Trophoblast cell (in vitro differentiated cells and primary cell): ENCODE data around the gene ANKRD39.

Experiments
- DNase-seq, 2 donors: peaks; one replicate each; pipeline ENCODE4 v3.0.0-alpha.2; 2016
- H2AFZ ChIP-seq: 2 replicates; pipeline ENCODE4 v1.6.1; 2013; ENCODE audit warnings: low read length, moderate library complexity, mild to moderate bottlenecking; ENCODE audit not compliant: insufficient read depth, poor library complexity
- H2AK5ac ChIP-seq: 2 replicates; pipeline ENCODE4 v1.6.1; 2013; ENCODE audit warnings: mild to moderate bottlenecking, low read length
- H2BK120ac ChIP-seq: 2 replicates; pipeline ENCODE4 v1.6.1; 2013; ENCODE audit warnings: low read length, mild to moderate bottlenecking, moderate library complexity; ENCODE audit not compliant: insufficient read depth, poor library complexity
- H2BK12ac ChIP-seq: 2 replicates; pipeline ENCODE4 v1.6.1; 2013; ENCODE audit warnings: mild to moderate bottlenecking, low read length, moderate library complexity
- H2BK5ac ChIP-seq: 2 replicates; pipeline ENCODE4 v1.6.1; 2013; ENCODE audit warnings: low read length, low read depth, moderate library complexity, mild to moderate bottlenecking; ENCODE audit not compliant: poor library complexity
- H3K14ac ChIP-seq: 2 replicates; pipeline ENCODE4 v1.6.1; 2013; ENCODE audit warnings: mild to moderate bottlenecking, low read length
- H3K18ac ChIP-seq: 2 replicates; pipeline ENCODE4 v1.6.1; 2013; ENCODE audit warnings: mild to moderate bottlenecking, low read length
- H3K23ac ChIP-seq: 2 replicates; pipeline ENCODE4 v1.6.1; 2013; ENCODE audit warnings: low read length
- H3K27ac ChIP-seq: 2 replicates; pipeline ENCODE4 v1.5.1; 2013; ENCODE audit warnings: low read depth, mild to moderate bottlenecking, inconsistent platforms, low read length, moderate library complexity
- H3K27me3 ChIP-seq: 2 replicates; pipeline ENCODE4 v1.6.1; 2013; ENCODE audit warnings: inconsistent platforms, mild to moderate bottlenecking, low read length, moderate library complexity; ENCODE audit not compliant: insufficient read depth
- H3K36me3 ChIP-seq, 2 experiments: 1 replicate in 1 of 2; 2 replicates in 1 of 2; pipeline ENCODE4 v1.6.1; 2013; ENCODE audit warnings: low read length in 2 of 2, mild to moderate bottlenecking in 2 of 2, moderate library complexity in 1 of 2; ENCODE audit not compliant: insufficient read depth in 2 of 2, control insufficient read depth in 1 of 2
- H3K4ac ChIP-seq: 2 replicates; pipeline ENCODE4 v1.6.1; 2013; ENCODE audit warnings: low read depth, mild to moderate bottlenecking, low read length, moderate library complexity
- H3K4me1 ChIP-seq, 2 experiments: 1 replicate in 1 of 2; 2 replicates in 1 of 2; pipeline ENCODE4 v1.6.1; 2013; ENCODE audit warnings: low read length in 2 of 2, mild to moderate bottlenecking in 2 of 2, moderate library complexity in 1 of 2; ENCODE audit not compliant: insufficient read depth in 2 of 2, control insufficient read depth in 1 of 2
- H3K4me2 ChIP-seq: 2 replicates; pipeline ENCODE4 v1.6.1; 2013; ENCODE audit warnings: inconsistent platforms, mild to moderate bottlenecking, low read length, moderate library complexity
- H3K4me3 ChIP-seq: 2 replicates; pipeline ENCODE4 v1.5.1; 2013; ENCODE audit warnings: mild to moderate bottlenecking, low read depth, low read length, inconsistent platforms
- H3K79me1 ChIP-seq: one replicate; pipeline ENCODE4 v1.6.1; 2013; ENCODE audit warnings: low read length
- H3K79me2 ChIP-seq: 2 replicates; pipeline ENCODE4 v1.6.1; 2013; ENCODE audit warnings: low read length, mild to moderate bottlenecking; ENCODE audit not compliant: control insufficient read depth, insufficient read depth, poor library complexity
- H3K9ac ChIP-seq: 2 replicates; pipeline ENCODE4 v1.6.1; 2013; ENCODE audit warnings: mild to moderate bottlenecking, low read length
- H3K9me3 ChIP-seq: 2 replicates; pipeline ENCODE4 v1.6.1; 2013; ENCODE audit warnings: low read depth, mild to moderate bottlenecking, control low read depth, inconsistent platforms, low read length; ENCODE audit not compliant: insufficient read depth
- H4K12ac ChIP-seq: 2 replicates; pipeline ENCODE4 v1.6.1; 2013; ENCODE audit warnings: low read depth, mild to moderate bottlenecking, low read length, moderate library complexity
- H4K8ac ChIP-seq: 2 replicates; pipeline ENCODE4 v1.6.1; 2013; ENCODE audit warnings: low read depth, mild to moderate bottlenecking, low read length, moderate library complexity
- H4K91ac ChIP-seq: one replicate; pipeline ENCODE4 v1.6.1; 2013; ENCODE audit warnings: low read depth, mild to moderate bottlenecking, low read length, moderate library complexity
- WGBS: extraction: QIAGEN DNeasy Blood & Tissue Kit; methylation state at CpG from one replicate; pipeline ENCODE4 v1.1.7; 2013; ENCODE audit warnings: missing lambda C conversion rate; ENCODE audit not compliant: insufficient read length, insufficient coverage; ENCODE audit errors: extremely low coverage; 5-methylcytosine and 5-hydroxymethylcytosine counted together

ANKRD39 gene

DNA sequence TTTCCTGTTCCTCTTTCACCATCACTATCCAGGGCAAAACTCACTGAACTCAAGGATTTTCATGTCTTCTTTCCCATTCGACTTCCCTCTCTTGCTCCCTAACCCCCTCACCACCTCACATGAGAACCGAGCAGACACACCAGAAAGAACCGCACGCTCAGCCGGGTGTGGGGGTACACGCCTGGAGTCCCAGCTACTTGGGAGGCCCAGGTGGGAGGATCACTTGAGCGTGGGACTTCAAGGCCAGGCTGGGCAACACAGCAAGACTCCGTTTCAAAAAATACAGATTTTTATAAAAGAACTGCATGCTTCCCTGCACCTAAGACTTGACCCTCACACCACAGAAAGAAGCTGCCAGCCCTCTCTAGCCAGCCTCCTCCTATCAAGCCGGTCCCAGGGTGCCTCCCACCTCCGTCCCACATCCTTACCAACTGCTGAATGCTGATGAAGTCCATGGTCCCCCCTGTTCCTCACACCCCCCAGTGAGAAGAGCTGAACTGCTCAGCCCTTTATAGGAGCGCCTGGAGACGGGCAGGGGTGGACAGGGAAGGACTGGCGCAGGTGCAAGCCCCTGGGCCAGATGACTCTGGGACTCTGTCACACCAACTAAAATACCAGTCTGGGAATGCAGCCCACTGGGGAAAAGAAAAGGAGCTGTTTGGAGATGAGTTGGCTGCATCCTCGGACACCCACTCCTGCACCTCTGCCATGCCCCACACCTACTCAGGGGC lies 14.1 kb downstream of the ANKRD39 start, which contains the start of gene ANKRD23:
ANKRD23 (minus strand) TSS at position 484 of the 731 bp plus-strand sequence; CDS start at position 455, 29 bp downstream.
- Histone ChIP-seq H3K9me3 (no peaks in the 10 kb centered on the region), H4K12ac (no peak within 1 kb of the TSS), H2AFZ (no peak within 1 kb of the TSS), H3K23ac (no peak within 1 kb of the TSS), H3K9ac (no peak within 1 kb of the TSS), H3K79me2 (no peaks in the 10 kb centered on the region), H3K27ac (no peak within 1 kb of the TSS), H3K4me3 (no peak within 1 kb of the TSS), H2BK5ac (no peak within 1 kb of the TSS), H3K4me2 (no peak within 1 kb of the TSS), H2BK12ac (no peak within 1 kb of the TSS), H3K18ac (no peak within 1 kb of the TSS), H3K4ac (no peak within 1 kb of the TSS), H4K8ac (no peak within 1 kb of the TSS), H3K36me3 (peaks cover 2 to 15% of the 10 kb centered on the region in 2 experiments), H3K4me1 (peaks cover 4 to 9% of the 10 kb centered on the region in 2 experiments), H3K27me3 (no peaks in the 10 kb centered on the region), H2AK5ac (no peak within 1 kb of the TSS), H3K79me1 (no peaks in the 10 kb centered on the region), H3K14ac (no peak within 1 kb of the TSS), H4K91ac (no peak within 1 kb of the TSS), H2BK120ac (no peak within 1 kb of the TSS)
- DNase-seq = no peak
- WGBS = no CpG with 5 or more reads among the region's 14 CpGs

DNA sequence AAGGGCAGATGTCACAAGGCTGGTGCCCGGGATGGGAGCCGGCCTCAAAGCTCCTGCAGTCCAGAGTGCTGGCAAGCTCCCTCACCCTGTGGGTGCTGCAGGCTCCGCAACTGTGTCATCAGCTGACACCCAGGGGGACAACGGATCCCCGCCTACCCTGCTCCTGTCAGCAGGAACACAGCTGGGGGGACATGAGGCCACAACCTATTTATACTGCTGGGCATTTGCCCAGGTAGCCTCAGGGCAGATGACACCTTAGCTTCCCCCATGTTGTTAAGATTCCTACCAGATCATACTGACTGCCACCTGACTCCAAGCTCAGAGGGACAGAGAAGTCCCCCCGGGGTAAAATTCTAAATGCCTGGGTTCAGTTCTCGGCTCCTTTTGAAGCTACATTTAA lies 15.2 kb downstream of the ANKRD39 start:
- H3K36me3 ChIP-seq = peaks cover 2 to 15% of the 10 kb centered on the region in 2 experiments
- H3K79me2 ChIP-seq = no peaks in the 10 kb centered on the region
- H3K23ac ChIP-seq = no peak overlapping the region
- no peak overlapping the region for H2BK120ac ChIP-seq
- no peak overlapping the region for H3K4me2 ChIP-seq
- no peak overlapping the region for H2AFZ ChIP-seq
- H3K4me1 ChIP-seq = peaks cover 10 to 13% of the 10 kb centered on the region in 2 experiments
- H3K9me3 ChIP-seq = no peaks in the 10 kb centered on the region
- H4K91ac ChIP-seq = no peak overlapping the region
- H3K18ac ChIP-seq = no peak overlapping the region
- no peak overlapping the region for H3K14ac ChIP-seq
- H4K12ac ChIP-seq = no peak overlapping the region
- H2BK5ac ChIP-seq = no peak overlapping the region
- peaks cover 3% of the 10 kb centered on the region for H3K79me1 ChIP-seq
- H3K27me3 ChIP-seq = no peaks in the 10 kb centered on the region
- H3K4ac ChIP-seq = no peak overlapping the region
- no peak overlapping the region for H2AK5ac ChIP-seq
- no peak overlapping the region for H2BK12ac ChIP-seq
- no peak overlapping the region for H3K4me3 ChIP-seq
- H3K27ac ChIP-seq = no peak overlapping the region
- DNase-seq = peak; percentile 37 to 46
- no peak overlapping the region for H3K9ac ChIP-seq
- no CpG with 5 or more reads among the region's 7 CpGs for WGBS
- H4K8ac ChIP-seq = no peak overlapping the region

DNA sequence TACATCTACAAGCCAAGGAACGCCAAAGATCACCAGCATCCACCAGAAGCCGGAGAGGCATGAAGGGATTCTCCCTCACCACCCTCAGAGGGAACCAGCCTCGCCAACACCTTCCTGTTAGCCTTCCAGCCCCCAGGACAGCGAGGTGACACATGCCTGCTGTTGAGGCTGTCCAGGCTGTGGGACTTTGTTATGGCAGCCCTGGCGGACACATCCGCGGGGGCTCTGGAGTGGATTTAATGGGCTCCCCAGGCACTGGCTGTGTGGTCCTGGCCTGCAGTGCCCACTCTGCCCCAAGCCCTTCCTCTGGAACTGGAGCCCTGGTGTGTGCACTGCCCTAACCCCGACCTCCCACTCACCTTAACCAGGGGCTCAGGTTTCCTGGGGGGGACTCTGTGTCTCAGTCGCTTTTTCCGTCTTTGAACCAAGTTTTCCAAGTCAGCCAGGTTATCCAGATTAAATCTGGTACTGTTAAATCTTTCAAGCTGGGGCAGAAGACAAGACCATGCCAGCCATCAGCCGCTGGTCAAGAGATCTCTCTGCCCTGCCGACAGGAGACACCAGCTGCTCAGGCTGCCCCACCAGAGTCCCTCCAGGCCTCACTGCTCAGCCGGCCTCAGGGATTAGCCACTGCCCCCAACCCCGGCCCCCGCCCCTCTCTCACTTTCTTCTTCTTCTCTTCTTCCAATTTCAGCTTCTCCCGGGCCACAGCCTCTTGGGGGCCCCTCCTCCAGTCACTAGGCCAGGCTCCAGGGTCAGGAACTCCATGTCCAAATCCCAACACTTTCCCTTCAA lies 15.9 kb downstream of the ANKRD39 start:
- no peak overlapping the region for H2BK12ac ChIP-seq
- no peak overlapping the region for H2AK5ac ChIP-seq
- no CpG with 5 or more reads among the region's 16 CpGs for WGBS
- H3K4me2 ChIP-seq = no peak overlapping the region
- no peak overlapping the region for H4K8ac ChIP-seq
- H2BK5ac ChIP-seq = no peak overlapping the region
- H3K4ac ChIP-seq = no peak overlapping the region
- peaks cover 2 to 15% of the 10 kb centered on the region in 2 experiments for H3K36me3 ChIP-seq
- H4K91ac ChIP-seq = no peak overlapping the region
- no peak overlapping the region for H2AFZ ChIP-seq
- DNase-seq = no peak
- peaks cover 4% of the 10 kb centered on the region for H3K79me1 ChIP-seq
- H3K18ac ChIP-seq = no peak overlapping the region
- no peak overlapping the region for H3K14ac ChIP-seq
- no peak overlapping the region for H3K4me3 ChIP-seq
- no peak overlapping the region for H3K27ac ChIP-seq
- H3K9ac ChIP-seq = no peak overlapping the region
- H2BK120ac ChIP-seq = no peak overlapping the region
- no peaks in the 10 kb centered on the region for H3K79me2 ChIP-seq
- H3K27me3 ChIP-seq = no peaks in the 10 kb centered on the region
- H3K4me1 ChIP-seq = peaks cover 12 to 15% of the 10 kb centered on the region in 2 experiments
- H3K23ac ChIP-seq = no peak overlapping the region
- H3K9me3 ChIP-seq = no peaks in the 10 kb centered on the region
- H4K12ac ChIP-seq = no peak overlapping the region

DNA sequence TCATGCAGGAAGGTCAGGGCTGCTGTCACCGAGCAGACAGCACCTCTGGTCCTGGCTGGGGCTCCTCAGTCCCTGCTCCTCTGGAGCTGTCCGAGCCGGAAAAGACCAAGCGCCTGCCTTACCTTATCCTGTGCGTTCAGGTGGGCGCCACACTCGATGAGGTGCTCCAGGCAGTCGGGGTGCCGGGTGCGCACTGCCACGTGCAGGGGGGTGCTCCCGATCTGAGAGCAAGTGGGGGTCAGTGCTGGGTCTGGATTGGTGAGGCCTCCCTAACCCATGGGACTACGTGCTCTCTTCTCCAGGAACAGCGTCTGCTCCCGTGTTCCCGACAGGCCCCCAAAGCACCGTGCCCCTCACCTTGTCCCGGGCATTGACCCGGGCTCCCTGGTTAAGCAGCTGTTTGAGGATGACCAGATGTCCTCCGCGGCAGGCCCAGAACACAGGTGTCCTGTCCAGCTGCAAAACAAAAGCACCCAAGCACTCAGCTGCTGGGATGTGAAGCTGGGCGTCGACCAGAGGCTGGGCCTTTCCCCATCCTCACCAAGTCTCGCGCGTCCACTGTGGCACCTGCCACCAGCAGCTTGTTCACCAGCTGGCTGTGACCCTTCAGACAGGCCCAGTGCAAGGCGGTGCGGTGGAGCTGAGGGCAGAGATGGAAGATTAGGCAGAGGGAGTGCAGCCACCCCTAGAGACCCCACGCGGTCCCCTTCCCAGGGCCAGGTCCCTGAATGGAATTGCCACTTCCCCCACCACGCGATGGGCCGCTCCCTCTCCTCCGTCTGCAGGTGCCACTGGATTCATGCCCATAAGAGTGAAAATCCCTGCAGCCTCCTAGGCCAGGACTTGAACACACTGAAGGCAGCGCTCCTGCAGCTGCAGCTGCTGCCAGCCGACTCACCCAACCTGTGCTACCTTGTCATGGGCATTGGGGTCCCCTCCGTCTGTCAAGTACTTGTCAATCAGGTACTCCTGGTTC lies 17.7 kb downstream of the ANKRD39 start:
- peaks cover 4% of the 10 kb centered on the region for H3K79me1 ChIP-seq
- no peak overlapping the region for H4K8ac ChIP-seq
- H3K27me3 ChIP-seq = no peaks in the 10 kb centered on the region
- no peak overlapping the region for H3K18ac ChIP-seq
- no peak overlapping the region for H4K12ac ChIP-seq
- no peak overlapping the region for H3K9ac ChIP-seq
- H3K4me2 ChIP-seq = no peak overlapping the region
- peaks cover 2 to 13% of the 10 kb centered on the region in 2 experiments for H3K36me3 ChIP-seq
- no peak overlapping the region for H4K91ac ChIP-seq
- H2AFZ ChIP-seq = no peak overlapping the region
- H3K14ac ChIP-seq = no peak overlapping the region
- no peak overlapping the region for H3K4ac ChIP-seq
- H3K9me3 ChIP-seq = no peaks in the 10 kb centered on the region
- WGBS = no CpG with 5 or more reads among the region's 37 CpGs
- DNase-seq = no peak
- no peak overlapping the region for H2BK12ac ChIP-seq
- no peak overlapping the region for H2AK5ac ChIP-seq
- H2BK120ac ChIP-seq = no peak overlapping the region
- H3K79me2 ChIP-seq = no peaks in the 10 kb centered on the region
- H3K23ac ChIP-seq = no peak overlapping the region
- H2BK5ac ChIP-seq = no peak overlapping the region
- no peak overlapping the region for H3K27ac ChIP-seq
- H3K4me1 ChIP-seq = peaks cover 12 to 15% of the 10 kb centered on the region in 2 experiments
- no peak overlapping the region for H3K4me3 ChIP-seq
